H1 (cell line): ENCODE results near the gene PPP1R12A. TPM values are rescaled to one million over a fixed set of nuclear protein-coding genes. Genes with fewer than 3 reads are reported as not detected.

ENCODE experiments used
- CTCF ChIA-PET: fragments of 300-600 bp; sonication (Branson Sonifier 250); formaldehyde crosslinking; loops from one replicate; lab custom pipeline; 2021; ENCODE audit not compliant: partially characterized antibody; lab: Charles Lee
- POLR2A ChIA-PET: fragments of 300-600 bp; sonication (Branson Sonifier 250); formaldehyde crosslinking; loops from one replicate; lab custom pipeline; 2021; ENCODE audit warnings: inconsistent platforms; ENCODE audit not compliant: partially characterized antibody; lab: Charles Lee
- DNase-seq, 2 experiments: peaks; one replicate each; pipeline versions ENCODE4 v3.0.0 to v3.0.0-alpha.2; 2010 to 2022; ENCODE audit warnings: low spot score in 2 of 2, low read depth in 1 of 2, mixed read lengths in 1 of 2
- FAIRE-seq: peaks from 2 replicates; lab custom pipeline; 2011; peaks lifted over from hg19 to GRCh38; lab: Jason Lieb, UNC
- H2AFZ ChIP-seq: 2 replicates; pipeline ENCODE4 v1.8.1; 2012; ENCODE audit warnings: low read length, inconsistent platforms
- H2AK5ac ChIP-seq: 2 replicates; pipeline ENCODE4 v1.6.1; 2013; ENCODE audit warnings: low read depth, low read length
- H2BK120ac ChIP-seq: replicated peaks from 2 replicates; pipeline ENCODE3; 2013; ENCODE audit warnings: low read depth, low read length, inconsistent platforms
- H2BK12ac ChIP-seq: 2 replicates; pipeline ENCODE4 v1.6.1; 2013; ENCODE audit warnings: low read depth, low read length
- H2BK15ac ChIP-seq: 2 replicates; pipeline ENCODE4 v1.6.1; 2013; ENCODE audit warnings: low read length
- H2BK20ac ChIP-seq: 2 replicates; pipeline ENCODE4 v1.6.1; 2013; ENCODE audit warnings: low read length
- H2BK5ac ChIP-seq: 2 replicates; pipeline ENCODE4 v1.6.1; 2013; ENCODE audit warnings: low read depth, low read length
- H3K14ac ChIP-seq: 2 replicates; pipeline ENCODE4 v1.6.1; 2013; ENCODE audit warnings: inconsistent platforms; ENCODE audit not compliant: insufficient read length
- H3K18ac ChIP-seq: 2 replicates; pipeline ENCODE4 v1.6.1; 2013; ENCODE audit warnings: low read length; ENCODE audit errors: extremely low read depth
- H3K23ac ChIP-seq: 2 replicates; pipeline ENCODE4 v1.6.1; 2013; ENCODE audit warnings: inconsistent platforms; ENCODE audit not compliant: insufficient read length
- H3K23me2 ChIP-seq: 2 replicates; pipeline ENCODE4 v1.6.1; 2013; ENCODE audit warnings: low read depth, low read length
- H3K27ac ChIP-seq: 2 replicates; pipeline ENCODE4 v1.6.1; 2011; ENCODE audit warnings: low read depth, low read length, inconsistent platforms
- H3K27me3 ChIP-seq, 4 experiments: replicated peaks in 1 of 4; 1 replicate in 1 of 4; 2 replicates in 3 of 4; pipeline versions ENCODE4 v1.6.1 to v1.8.1; 2011 to 2013; ENCODE audit warnings: low read length in 3 of 4, mild to moderate bottlenecking in 3 of 4, inconsistent platforms in 2 of 4, mixed read lengths in 2 of 4, moderate library complexity in 1 of 4; ENCODE audit not compliant: control insufficient read depth in 3 of 4, insufficient read depth in 3 of 4; ENCODE audit errors: extremely low read depth in 1 of 4
- H3K36me3 ChIP-seq, 4 experiments: 2 replicates each; pipeline versions ENCODE4 v1.6.1 to v1.8.1; 2011 to 2013; ENCODE audit warnings: mild to moderate bottlenecking in 4 of 4, low read length in 3 of 4, moderate library complexity in 2 of 4, control low read depth in 1 of 4, inconsistent platforms in 1 of 4; ENCODE audit not compliant: insufficient read depth in 4 of 4, control insufficient read depth in 2 of 4
- H3K4ac ChIP-seq: replicated peaks from 2 replicates; pipeline ENCODE3; 2013; ENCODE audit warnings: low read length, low read depth, mixed read lengths, inconsistent platforms; ENCODE audit not compliant: insufficient read length
- H3K4me1 ChIP-seq, 4 experiments: replicated peaks in 1 of 4; 1 replicate in 1 of 4; 2 replicates in 3 of 4; pipeline versions ENCODE4 v1.6.1 to v1.8.1; 2011 to 2013; ENCODE audit warnings: low read length in 3 of 4, inconsistent platforms in 2 of 4, mixed read lengths in 1 of 4; ENCODE audit not compliant: insufficient read depth in 4 of 4, control insufficient read depth in 3 of 4
- H3K4me2 ChIP-seq, 2 experiments: 2 replicates each; pipeline versions ENCODE4 v1.6.1 to v1.8.1; 2011 to 2013; ENCODE audit warnings: low read depth in 2 of 2, low read length in 2 of 2, control low read depth in 1 of 2, inconsistent platforms in 1 of 2, mild to moderate bottlenecking in 1 of 2; ENCODE audit not compliant: insufficient read depth in 1 of 2
- H3K4me3 ChIP-seq, 4 experiments: fragments of 200-600, 300-600 bp in 1 of 4; sonication (generic), shearing (Covaris generic), sonication (Bioruptor Twin) in 1 of 4; 2 replicates each; pipeline versions ENCODE4 v1.5.1 to v1.8.1; 2011 to 2016; ENCODE audit warnings: low read length in 4 of 4, low read depth in 3 of 4, control low read depth in 2 of 4, inconsistent platforms in 2 of 4, mild to moderate bottlenecking in 2 of 4, mixed read lengths in 1 of 4, moderate library complexity in 1 of 4; ENCODE audit not compliant: insufficient read depth in 2 of 4; ENCODE audit errors: extremely low read depth in 1 of 4
- H3K56ac ChIP-seq: replicated peaks from 2 replicates; pipeline ENCODE3; 2013; ENCODE audit warnings: low read depth, mild to moderate bottlenecking, mixed read lengths, low read length, inconsistent platforms; ENCODE audit not compliant: insufficient read length
- H3K79me1 ChIP-seq: 2 replicates; pipeline ENCODE4 v1.6.1; 2013; ENCODE audit warnings: low read depth, low read length, control low read depth
- H3K79me2 ChIP-seq, 2 experiments: 2 replicates each; pipeline versions ENCODE4 v1.6.1 to v1.8.1; 2012 to 2013; ENCODE audit warnings: low read length in 2 of 2, mild to moderate bottlenecking in 2 of 2, inconsistent platforms in 1 of 2; ENCODE audit not compliant: insufficient read depth in 2 of 2, control insufficient read depth in 1 of 2
- H3K9ac ChIP-seq, 4 experiments: replicated peaks in 1 of 4; 1 replicate in 1 of 4; 2 replicates in 3 of 4; pipeline versions ENCODE4 v1.6.1 to v1.8.1; 2011 to 2013; ENCODE audit warnings: low read depth in 3 of 4, low read length in 3 of 4, control low read depth in 2 of 4, mild to moderate bottlenecking in 2 of 4, moderate library complexity in 2 of 4, inconsistent platforms in 1 of 4; ENCODE audit errors: extremely low read depth in 1 of 4
- H3K9me3 ChIP-seq, 2 experiments: 2 replicates each; pipeline versions ENCODE4 v1.6.1 to v1.8.1; 2012 to 2013; ENCODE audit warnings: mild to moderate bottlenecking in 2 of 2, moderate library complexity in 2 of 2, control low read depth in 1 of 2, inconsistent platforms in 1 of 2, low read depth in 1 of 2, low read length in 1 of 2, mixed read lengths in 1 of 2; ENCODE audit not compliant: insufficient read depth in 2 of 2
- H4K20me1 ChIP-seq, 2 experiments: replicated peaks in 1 of 2; 2 replicates each; pipeline versions ENCODE3 to v1.8.1; 2011 to 2013; ENCODE audit warnings: inconsistent platforms in 2 of 2, low read length in 2 of 2, mild to moderate bottlenecking in 1 of 2; ENCODE audit not compliant: insufficient read depth in 2 of 2, control insufficient read depth in 1 of 2
- H4K5ac ChIP-seq: 2 replicates; pipeline ENCODE4 v1.6.1; 2013; ENCODE audit warnings: low read length, low read depth, mixed read lengths, inconsistent platforms; ENCODE audit not compliant: insufficient read length
- H4K8ac ChIP-seq: 2 replicates; pipeline ENCODE4 v1.8.0; 2013; ENCODE audit warnings: mild to moderate bottlenecking, moderate library complexity, low read length, inconsistent platforms; ENCODE audit not compliant: insufficient read depth; ENCODE audit errors: extremely low read depth
- H4K91ac ChIP-seq: replicated peaks from 2 replicates; pipeline ENCODE3; 2013; ENCODE audit warnings: low read length, mixed read lengths, inconsistent platforms; ENCODE audit not compliant: insufficient read length
- GABPA ChIP-seq: IDR thresholded peaks from 2 replicates; pipeline ENCODE4 v1.6.1; 2011; ENCODE audit warnings: mild to moderate bottlenecking, low read length, moderate library complexity, borderline replicate concordance; ENCODE audit not compliant: insufficient read depth
- HDAC6 ChIP-seq: IDR thresholded peaks from one replicate; pipeline ENCODE4 v1.7.1; 2012; ENCODE audit warnings: low read depth, mild to moderate bottlenecking, inconsistent platforms, low read length, moderate library complexity
- MAFK ChIP-seq: IDR thresholded peaks from 2 replicates; pipeline ENCODE4 v1.6.1; 2012; ENCODE audit warnings: low read depth, mild to moderate bottlenecking, improper control_type of control experiment, low read length
- RBBP5 ChIP-seq: IDR thresholded peaks from 2 replicates; pipeline ENCODE4 v1.7.1; 2012; ENCODE audit warnings: low read depth, mild to moderate bottlenecking, inconsistent platforms, low read length, moderate library complexity, borderline replicate concordance
- RFX5 ChIP-seq: IDR thresholded peaks from 2 replicates; pipeline ENCODE4 v1.6.1; 2011; ENCODE audit warnings: low read depth, low read length, improper control_type of control experiment, borderline replicate concordance
- SIN3A ChIP-seq, 2 experiments: IDR thresholded peaks in 1 of 2; conservative IDR thresholded peaks in 1 of 2; 2 replicates each; pipeline ENCODE4 v1.6.1; 2011 to 2012; ENCODE audit warnings: low read length in 2 of 2, improper control_type of control experiment in 1 of 2, low read depth in 1 of 2, mild to moderate bottlenecking in 1 of 2
- SP1 ChIP-seq: IDR thresholded peaks from 2 replicates; pipeline ENCODE4 v1.6.1; 2011; ENCODE audit warnings: low read depth, low read length
- SP4 ChIP-seq: IDR thresholded peaks from 2 replicates; pipeline ENCODE4 v1.6.1; 2012; ENCODE audit warnings: low read length, inconsistent platforms
- polyA plus RNA-seq, 7 experiments: library from polyadenylated mRNA; depleted of rRNA in 3 of 7; stranded (reverse) in 5 of 7; unstranded in 2 of 7; fragments of >200 nt in 5 of 7; fragments of 200-250 nt in 2 of 7; gene quantifications; 1 replicate in 5 of 7; 2 replicates in 1 of 7; 4 replicates in 1 of 7; pipeline versions ENCODE4 v1.2.1 to v1.2.3, GENCODE V29; 2011 to 2013; ENCODE audit warnings: missing spikeins in 2 of 7, mixed read lengths in 2 of 7
- total RNA-seq: library from RNA; stranded (reverse); fragmentation: NEBNext Ultra II Directional; extraction: Animal tissue kit (Norgen Biotek cat#: 25700); gene quantifications from 2 replicates; pipeline ENCODE4 v1.2.1, GENCODE V29; 2021
- TF ChIP-seq, protein P1 (sequence below): IDR thresholded peaks from 2 replicates; pipeline ENCODE4 v1.6.1; 2012; ENCODE audit warnings: inconsistent platforms

PPP1R12A gene
- total and polyA plus RNA-seq, 2 of the 8 experiments (the other 6 are each of a cell fraction or from before 2014, with no cell fraction given), result 14.7 to 81.5 TPM

- H3K23me2 ChIP-seq, result no peaks in the 10 kb centered on the region
- H3K4ac ChIP-seq, result no peak overlapping the region
- no peak overlapping the region for H2BK5ac ChIP-seq
- no peaks in the 10 kb centered on the region for H3K27me3 ChIP-seq
- no peak for DNase-seq
- TF ChIP-seq MAFK (no peak), SIN3A (conservative IDR thresholded peaks at IDR 0.05 in 1 of 2, IDR thresholded peaks at IDR 0.05 in 1 of 2; ENCODE audit: low read depth in 1 of 2, low read length in 2 of 2) (no peak), RBBP5 (no peak), GABPA (no peak), RFX5 (no peak), SP1 (no peak), SP4 (no peak), HDAC6 (no peak)
- TF ChIP-seq, protein P1, sequence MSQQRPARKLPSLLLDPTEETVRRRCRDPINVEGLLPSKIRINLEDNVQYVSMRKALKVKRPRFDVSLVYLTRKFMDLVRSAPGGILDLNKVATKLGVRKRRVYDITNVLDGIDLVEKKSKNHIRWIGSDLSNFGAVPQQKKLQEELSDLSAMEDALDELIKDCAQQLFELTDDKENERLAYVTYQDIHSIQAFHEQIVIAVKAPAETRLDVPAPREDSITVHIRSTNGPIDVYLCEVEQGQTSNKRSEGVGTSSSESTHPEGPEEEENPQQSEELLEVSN, result no peak
- TF ChIP-seq, all 59 proteins: peak for 0
- Histone ChIP-seq H3K4me1 (no peaks in the 10 kb centered on the region), H2BK20ac (no peak overlapping the region), H2AK5ac (no peak overlapping the region), H3K56ac (no peak overlapping the region), H3K4me2 (no peak overlapping the region), H2BK12ac (no peak overlapping the region), H3K9ac (no peak overlapping the region), H3K79me1 (no peaks in the 10 kb centered on the region), H2AFZ (no peak overlapping the region), H3K36me3 (no peaks in the 10 kb centered on the region), H3K79me2 (no peaks in the 10 kb centered on the region), H3K14ac (no peak overlapping the region), H3K27ac (no peak overlapping the region), H3K4me3 (no peak overlapping the region), H3K9me3 (peaks cover 0 to 6% of the 10 kb centered on the region in 2 experiments; a peak in 2 of 4 replicates), H2BK120ac (no peak overlapping the region), H3K23ac (no peak overlapping the region), H4K20me1 (no peaks in the 10 kb centered on the region), H4K91ac (no peak overlapping the region), H4K5ac (no peak overlapping the region), H4K8ac (no peak overlapping the region), H2BK15ac (no peak overlapping the region), H3K18ac (no peak overlapping the region)
- CTCF ChIA-PET, result no interaction called here
- FAIRE-seq, result no peak
- POLR2A ChIA-PET, result no interaction called here
These were observed 187.6 kb downstream of the PPP1R12A start for GRCh38 chr12:79747274-79747673.
